Thoracic aorta (tissue), 2 donors: ENCODE data around the gene CDH23. TPM values are rescaled to one million over a fixed set of nuclear protein-coding genes. Genes with fewer than 3 reads are reported as not detected.

Source experiments
- ATAC-seq: fragments of 150-250 bp; one replicate; pipeline ENCODE4 v1.8.0; 2017; ENCODE audit warnings: low read depth; ENCODE audit not compliant: insufficient number of reproducible peaks, low FRiP score
- DNase-seq: peaks from one replicate; pipeline ENCODE4 v3.0.0-alpha.2; 2020; ENCODE audit warnings: low spot score
- H3K27ac ChIP-seq, 2 donors: fragments of 200-600 bp; sonication (generic); 1 replicate in 1 of 2; 2 replicates in 1 of 2; pipeline ENCODE4 v1.5.1; 2016; ENCODE audit warnings: mild to moderate bottlenecking in 2 of 2, moderate library complexity in 2 of 2
- H3K27me3 ChIP-seq: fragments of 200-600 bp; sonication (generic); replicated peaks from 2 replicates; pipeline ENCODE4 v1.6.0; 2016; ENCODE audit warnings: mild to moderate bottlenecking; ENCODE audit not compliant: insufficient read depth
- H3K36me3 ChIP-seq: fragments of 200-600 bp; sonication (generic); one replicate; pipeline ENCODE4 v1.5.1; 2016
- H3K4me1 ChIP-seq, 2 donors: fragments of 200-600 bp; sonication (generic); 1 replicate in 1 of 2; 2 replicates in 1 of 2; pipeline versions ENCODE4 v1.5.1 to v1.6.0; 2016; ENCODE audit warnings: low read depth in 2 of 2, mild to moderate bottlenecking in 1 of 2; ENCODE audit not compliant: control insufficient read depth in 1 of 2
- H3K4me3 ChIP-seq: fragments of 200-600 bp; sonication (generic); 2 replicates; pipeline ENCODE4 v1.5.1; 2016; ENCODE audit warnings: mild to moderate bottlenecking
- H3K9me3 ChIP-seq: fragments of 200-600 bp; sonication (generic); 2 replicates; pipeline ENCODE4 v1.5.1; 2016
- total RNA-seq, 2 donors: library from RNA; depleted of rRNA; stranded (reverse); fragments of >200 nt; gene quantifications; one replicate each; pipeline versions ENCODE4 v1.1.0 to v1.2.3, GENCODE V29; 2016
- TF ChIP-seq, protein P1 (sequence below): fragments of 200-600 bp; sonication (generic); IDR thresholded peaks from one replicate; pipeline ENCODE4 v1.5.1; 2019; ENCODE audit warnings: antibody characterized with exemption

The CDH23 gene
- total RNA-seq, 2 donors from 2014 or later, result 10.6 to 10.8 TPM

DNA sequence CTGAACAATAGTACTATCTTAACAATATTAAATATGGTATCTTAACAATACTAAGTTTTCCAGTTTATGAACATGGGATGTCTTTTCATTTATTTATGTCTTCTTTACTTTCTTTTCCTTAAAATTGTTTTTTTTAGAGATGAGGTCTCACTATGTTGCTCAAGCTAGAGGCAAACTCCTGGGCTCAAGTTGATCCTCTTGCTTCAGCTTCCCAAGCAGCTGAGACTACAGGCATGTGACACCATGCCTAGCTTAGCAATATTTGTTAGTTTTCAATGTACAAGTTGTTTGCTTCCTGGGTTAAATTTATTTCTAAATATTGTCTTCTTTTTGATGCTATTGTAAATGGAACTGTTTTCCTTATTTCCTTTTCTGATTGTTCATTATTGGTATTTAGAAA lies 16.9 kb downstream of the CDH23 start:
- H3K4me1 ChIP-seq, result peaks cover 0 to 4% of the 10 kb centered on the region in 2 donors
- H3K4me3 ChIP-seq, result no peak overlapping the region
- peaks cover 7% of the 10 kb centered on the region for H3K9me3 ChIP-seq
- no peak for DNase-seq
- ATAC-seq, result no peak
- H3K27me3 ChIP-seq, result no peaks in the 10 kb centered on the region
- TF ChIP-seq, protein P1, sequence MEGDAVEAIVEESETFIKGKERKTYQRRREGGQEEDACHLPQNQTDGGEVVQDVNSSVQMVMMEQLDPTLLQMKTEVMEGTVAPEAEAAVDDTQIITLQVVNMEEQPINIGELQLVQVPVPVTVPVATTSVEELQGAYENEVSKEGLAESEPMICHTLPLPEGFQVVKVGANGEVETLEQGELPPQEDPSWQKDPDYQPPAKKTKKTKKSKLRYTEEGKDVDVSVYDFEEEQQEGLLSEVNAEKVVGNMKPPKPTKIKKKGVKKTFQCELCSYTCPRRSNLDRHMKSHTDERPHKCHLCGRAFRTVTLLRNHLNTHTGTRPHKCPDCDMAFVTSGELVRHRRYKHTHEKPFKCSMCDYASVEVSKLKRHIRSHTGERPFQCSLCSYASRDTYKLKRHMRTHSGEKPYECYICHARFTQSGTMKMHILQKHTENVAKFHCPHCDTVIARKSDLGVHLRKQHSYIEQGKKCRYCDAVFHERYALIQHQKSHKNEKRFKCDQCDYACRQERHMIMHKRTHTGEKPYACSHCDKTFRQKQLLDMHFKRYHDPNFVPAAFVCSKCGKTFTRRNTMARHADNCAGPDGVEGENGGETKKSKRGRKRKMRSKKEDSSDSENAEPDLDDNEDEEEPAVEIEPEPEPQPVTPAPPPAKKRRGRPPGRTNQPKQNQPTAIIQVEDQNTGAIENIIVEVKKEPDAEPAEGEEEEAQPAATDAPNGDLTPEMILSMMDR, result no peak
- no peaks in the 10 kb centered on the region for H3K36me3 ChIP-seq
- no peak overlapping the region for H3K27ac ChIP-seq

DNA sequence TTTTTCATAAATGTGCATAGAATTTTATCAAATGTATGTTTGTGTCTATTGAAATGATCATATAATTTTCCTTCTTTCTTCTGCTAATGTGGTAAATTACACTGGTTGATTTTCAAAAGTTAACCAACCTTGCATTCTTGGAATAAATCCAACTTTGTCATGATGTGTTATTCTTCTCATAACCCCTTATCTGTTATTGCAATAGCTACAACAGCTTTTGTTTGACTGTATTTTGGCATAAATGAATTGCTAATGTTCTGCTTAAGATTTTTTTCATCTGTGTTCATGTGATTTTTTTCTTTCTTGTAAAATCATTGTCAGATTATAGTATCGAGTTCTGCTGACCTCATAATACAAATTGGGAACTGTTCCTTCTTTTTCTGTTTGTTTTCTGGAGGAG lies 17.6 kb downstream of the CDH23 start:
- peaks cover 0 to 4% of the 10 kb centered on the region in 2 donors for H3K4me1 ChIP-seq
- peaks cover 7% of the 10 kb centered on the region for H3K9me3 ChIP-seq
- no peak for ATAC-seq

GRCh38 chr10:71419002-71419540 lies 22.4 kb downstream of the CDH23 start:
- TF ChIP-seq, protein P1, result no peak
- Histone ChIP-seq H3K4me3 (no peak overlapping the region), H3K36me3 (no peaks in the 10 kb centered on the region), H3K27me3 (no peaks in the 10 kb centered on the region), H3K9me3 (no peaks in the 10 kb centered on the region), H3K27ac (no peak overlapping the region), H3K4me1 (peaks cover 0 to 4% of the 10 kb centered on the region in 2 donors)
- no peak for ATAC-seq
- no peak for DNase-seq

More for the DNA sequence above, 17.6 kb downstream of the CDH23 start:
- H3K27me3 ChIP-seq, result no peaks in the 10 kb centered on the region
- H3K27ac ChIP-seq, result no peak overlapping the region
- H3K36me3 ChIP-seq, result no peaks in the 10 kb centered on the region
- DNase-seq, result no peak
- TF ChIP-seq, protein P1, result no peak
- H3K4me3 ChIP-seq, result no peak overlapping the region

DNA sequence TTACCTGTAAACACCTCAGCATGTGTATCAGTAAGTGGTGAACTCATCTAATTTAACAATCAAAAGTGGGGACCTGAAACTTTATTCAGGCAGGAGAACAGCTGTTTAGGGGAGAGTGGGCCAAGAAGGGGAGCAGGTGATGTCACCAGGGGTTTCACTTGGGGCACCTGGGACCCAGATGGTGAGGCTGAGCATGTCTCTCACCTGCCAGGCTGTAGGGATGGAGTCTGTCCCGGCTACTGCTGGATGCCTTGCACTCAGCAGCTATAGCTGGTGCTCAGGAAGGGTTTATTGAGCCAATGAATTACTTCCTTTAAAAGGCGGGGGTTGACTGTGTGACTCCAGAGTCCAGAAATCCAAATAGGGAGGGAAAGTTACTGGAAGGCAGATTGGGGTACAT lies 23.0 kb downstream of the CDH23 start:
- no peaks in the 10 kb centered on the region for H3K27me3 ChIP-seq
- DNase-seq (no peak), ATAC-seq (no peak)
- H3K4me1 ChIP-seq, result no peaks in the 10 kb centered on the region
- H3K4me3 ChIP-seq, result no peak overlapping the region
- no peak overlapping the region for H3K27ac ChIP-seq
- no peaks in the 10 kb centered on the region for H3K9me3 ChIP-seq
- H3K36me3 ChIP-seq, result no peaks in the 10 kb centered on the region
- TF ChIP-seq, protein P1, result no peak

DNA sequence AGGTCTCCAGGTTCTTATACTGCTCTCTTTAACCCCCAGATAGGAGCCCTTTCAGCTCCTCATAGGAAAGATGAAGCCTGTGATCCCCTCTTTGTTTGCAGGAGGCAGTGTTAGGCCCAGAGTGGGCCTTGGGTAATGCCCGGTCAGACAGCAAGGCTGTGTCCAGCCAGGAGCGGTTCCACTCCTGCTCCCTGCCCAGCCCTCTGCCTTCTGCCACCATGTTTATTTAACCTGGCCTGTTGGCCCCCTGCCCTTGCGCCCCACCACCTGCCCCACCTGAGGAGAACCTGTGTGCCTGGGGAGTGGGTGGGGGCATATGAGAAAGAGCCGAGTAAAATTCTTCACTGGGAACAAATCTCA lies 24.3 kb downstream of the CDH23 start:
- Histone ChIP-seq H3K9me3 (no peaks in the 10 kb centered on the region), H3K4me3 (no peak overlapping the region), H3K27me3 (no peaks in the 10 kb centered on the region), H3K27ac (no peak overlapping the region), H3K36me3 (no peaks in the 10 kb centered on the region), H3K4me1 (no peaks in the 10 kb centered on the region)
- TF ChIP-seq, protein P1, result no peak
- ATAC-seq, result no peak
- DNase-seq, result no peak
